GM06990 (cell line): ENCODE measurements around the gene SLC35A2.
A peak's percentile ranks its signal among the peaks of the same experiment; 100 is the strongest.

Experiments
- DNase-seq: peaks from one replicate; pipeline ENCODE4 v3.0.0-alpha.2; 2011; ENCODE audit not compliant: insufficient read length; ENCODE audit errors: extremely low read depth
- H3K27me3 ChIP-seq: replicated peaks from 2 replicates; pipeline ENCODE4 v1.6.0; 2011; ENCODE audit warnings: low read length; ENCODE audit not compliant: control insufficient read depth, insufficient read depth
- H3K36me3 ChIP-seq: 2 replicates; pipeline ENCODE4 v1.5.1; 2011; ENCODE audit warnings: low read length; ENCODE audit not compliant: control insufficient read depth, insufficient read depth
- H3K4me3 ChIP-seq: replicated peaks from 2 replicates; pipeline ENCODE4 v1.5.1; 2011; ENCODE audit warnings: low read depth, mild to moderate bottlenecking, control low read depth, low read length
- TF ChIP-seq, protein P1 (sequence below): IDR thresholded peaks from 2 replicates; pipeline ENCODE4 v1.5.1; 2011; ENCODE audit warnings: low read length, control low read depth, mild to moderate bottlenecking, inconsistent platforms; ENCODE audit not compliant: insufficient read depth, poor library complexity, severe bottlenecking

The SLC35A2 gene

DNA sequence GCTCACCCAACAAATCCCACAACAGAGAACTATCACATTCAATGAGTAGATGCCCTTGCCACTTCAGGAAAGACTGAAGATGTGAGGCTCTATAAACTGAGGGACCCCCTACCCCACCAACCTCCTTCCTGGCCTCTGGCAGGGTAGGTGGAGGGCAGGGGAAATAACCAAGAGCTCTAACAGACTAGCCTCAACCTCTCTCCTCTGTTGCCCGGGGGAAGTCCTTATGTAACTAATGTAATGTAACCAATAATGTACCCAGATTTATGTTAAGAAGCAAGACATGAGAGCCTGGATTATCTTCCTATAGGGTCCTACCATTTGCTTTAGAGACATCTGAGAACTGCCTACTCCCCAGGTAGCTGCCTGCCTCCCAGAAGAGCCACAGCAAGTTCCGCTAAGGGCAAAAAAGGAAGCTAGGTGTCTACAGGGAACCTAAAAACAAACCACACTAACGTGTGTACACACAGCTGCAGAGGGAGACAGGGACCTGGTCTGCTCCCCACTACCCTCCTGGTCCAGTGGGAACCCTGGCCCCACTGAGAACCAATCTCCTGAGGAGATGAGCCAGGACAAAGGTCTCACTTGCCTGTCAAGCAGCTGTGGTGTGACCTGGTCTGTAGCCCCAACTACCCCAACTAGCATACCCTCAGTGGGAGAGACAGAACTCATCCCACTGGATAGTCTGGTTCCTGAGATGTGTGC is 28.2 kb upstream of the SLC35A2 start:
- Histone ChIP-seq H3K4me3 (no peak overlapping the region), H3K36me3 (no peaks in the 10 kb centered on the region; the same call in 1 of the 2 replicates)

DNA sequence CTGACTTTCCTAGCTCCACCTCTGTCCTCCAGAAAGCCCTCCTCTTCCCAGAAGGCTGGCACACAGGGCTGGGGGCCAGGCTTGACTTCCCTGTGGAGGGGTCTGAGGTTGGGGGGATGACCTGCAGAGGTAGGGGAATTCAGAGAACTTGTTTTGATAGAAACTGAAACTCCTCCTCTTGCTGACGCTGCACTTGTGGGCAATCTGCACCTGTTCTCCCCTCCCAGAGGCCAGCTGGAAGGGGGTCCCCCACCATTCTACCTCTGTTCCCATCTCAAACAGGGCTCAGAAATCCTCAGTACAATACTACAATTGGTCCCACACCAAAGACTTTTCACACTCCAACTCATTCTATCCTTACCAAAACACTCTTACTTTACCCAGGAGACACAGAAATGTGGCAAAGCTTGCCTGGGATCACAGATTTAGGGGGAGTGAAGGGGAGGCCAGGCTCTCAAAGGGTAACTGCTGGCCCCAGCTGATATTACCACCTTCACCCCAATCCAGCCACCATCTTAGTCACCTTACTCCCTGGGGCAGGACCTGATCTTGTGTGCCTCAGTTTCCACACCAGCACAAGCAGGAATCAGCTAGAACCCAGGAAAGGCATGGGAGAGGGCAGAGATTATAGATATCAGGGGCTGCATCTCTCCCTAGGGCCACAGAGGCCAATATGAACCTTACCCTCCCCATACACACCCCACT is 27.4 kb upstream of the SLC35A2 start:
- TF ChIP-seq, protein P1, sequence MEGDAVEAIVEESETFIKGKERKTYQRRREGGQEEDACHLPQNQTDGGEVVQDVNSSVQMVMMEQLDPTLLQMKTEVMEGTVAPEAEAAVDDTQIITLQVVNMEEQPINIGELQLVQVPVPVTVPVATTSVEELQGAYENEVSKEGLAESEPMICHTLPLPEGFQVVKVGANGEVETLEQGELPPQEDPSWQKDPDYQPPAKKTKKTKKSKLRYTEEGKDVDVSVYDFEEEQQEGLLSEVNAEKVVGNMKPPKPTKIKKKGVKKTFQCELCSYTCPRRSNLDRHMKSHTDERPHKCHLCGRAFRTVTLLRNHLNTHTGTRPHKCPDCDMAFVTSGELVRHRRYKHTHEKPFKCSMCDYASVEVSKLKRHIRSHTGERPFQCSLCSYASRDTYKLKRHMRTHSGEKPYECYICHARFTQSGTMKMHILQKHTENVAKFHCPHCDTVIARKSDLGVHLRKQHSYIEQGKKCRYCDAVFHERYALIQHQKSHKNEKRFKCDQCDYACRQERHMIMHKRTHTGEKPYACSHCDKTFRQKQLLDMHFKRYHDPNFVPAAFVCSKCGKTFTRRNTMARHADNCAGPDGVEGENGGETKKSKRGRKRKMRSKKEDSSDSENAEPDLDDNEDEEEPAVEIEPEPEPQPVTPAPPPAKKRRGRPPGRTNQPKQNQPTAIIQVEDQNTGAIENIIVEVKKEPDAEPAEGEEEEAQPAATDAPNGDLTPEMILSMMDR: no peak
- peak; percentile 70 for DNase-seq
- Histone ChIP-seq H3K36me3 (peaks cover 3% of the 10 kb centered on the region), H3K4me3 (no peak overlapping the region), H3K27me3 (no peaks in the 10 kb centered on the region)

More for the DNA sequence above, 28.2 kb upstream of the SLC35A2 start:
- peak; percentile 41 for DNase-seq
- H3K27me3 ChIP-seq: no peaks in the 10 kb centered on the region
- TF ChIP-seq, protein P1: no peak

DNA sequence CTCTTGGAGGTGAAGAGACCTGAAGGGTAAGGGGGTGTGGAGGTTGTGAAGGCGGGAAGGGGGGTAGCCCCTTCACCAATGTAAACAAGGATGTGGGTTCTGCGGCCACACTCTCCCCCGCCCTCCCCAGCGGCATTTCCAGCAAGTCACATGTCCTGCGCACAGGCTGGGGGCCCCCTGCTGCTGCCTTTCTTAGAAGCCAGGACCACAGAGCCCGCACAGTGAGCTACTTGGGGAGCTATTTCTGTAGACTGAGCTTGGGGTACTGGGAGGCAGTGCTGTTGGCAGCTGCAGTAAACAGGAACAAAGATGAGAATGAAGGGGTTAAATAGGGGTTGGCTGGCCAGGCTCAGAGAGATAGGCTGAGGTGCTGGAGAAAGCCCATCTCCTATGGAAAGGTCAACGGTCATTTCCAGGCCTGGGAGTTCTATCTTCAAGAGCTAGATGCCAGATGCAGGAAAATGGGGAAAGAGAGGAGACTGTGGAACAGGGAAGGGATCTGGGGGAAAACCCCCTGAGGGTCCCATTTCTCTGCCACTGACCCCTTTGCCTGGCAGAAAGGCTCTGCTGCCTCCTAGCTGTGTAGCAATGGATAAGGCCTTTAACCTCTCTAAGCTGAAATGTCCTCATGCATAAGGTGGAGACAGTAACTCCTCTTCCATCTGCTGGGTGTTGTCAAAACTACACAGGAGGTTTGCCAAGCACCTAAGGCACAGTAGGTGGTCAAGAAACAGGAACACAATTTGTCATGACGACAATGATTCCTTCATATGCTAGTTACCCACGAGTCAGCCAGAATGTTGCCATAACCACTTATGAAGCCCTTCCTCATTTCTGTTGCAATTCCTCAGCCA is 25.8 kb upstream of the SLC35A2 start:
- Histone ChIP-seq H3K27me3 (no peaks in the 10 kb centered on the region), H3K36me3 (peaks cover 3% of the 10 kb centered on the region), H3K4me3 (peak overlapping the region; percentile 2; the same call in 1 of the 2 replicates)
- TF ChIP-seq, protein P1: peak; percentile 56
- peak; percentile 86 for DNase-seq

DNA sequence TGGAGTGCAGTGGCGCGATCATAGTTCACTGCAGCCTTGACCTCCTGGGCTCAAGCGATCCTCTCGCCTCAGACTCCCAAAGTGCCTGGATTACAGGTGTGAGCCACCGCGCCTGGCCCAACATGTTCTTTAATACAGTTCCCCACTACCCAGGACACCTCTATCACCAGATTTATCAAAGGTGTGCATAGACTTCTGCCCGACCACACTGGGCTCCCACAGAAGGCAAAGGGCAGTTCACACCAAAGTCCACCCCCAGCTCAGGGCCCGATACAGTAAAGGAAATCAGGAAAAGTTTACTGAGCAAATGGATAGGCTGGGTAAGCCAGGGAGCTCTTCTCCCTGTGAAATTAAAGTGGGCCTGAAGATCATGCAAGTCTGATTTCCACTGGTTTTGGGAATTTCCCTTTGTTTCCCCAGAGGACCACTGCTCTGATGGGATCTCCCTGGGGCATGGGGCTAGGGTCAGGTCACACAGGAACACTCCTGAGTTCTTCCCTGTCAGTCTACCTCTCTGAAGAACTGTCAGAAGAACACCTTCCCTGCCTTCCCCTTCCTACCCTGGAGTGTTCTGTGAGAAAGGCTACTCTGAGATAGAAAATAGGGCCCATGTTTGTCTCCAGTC is 25.1 kb upstream of the SLC35A2 start:
- DNase-seq: no peak
- TF ChIP-seq, protein P1: no peak
- Histone ChIP-seq H3K36me3 (peaks cover 3% of the 10 kb centered on the region), H3K4me3 (no peak overlapping the region), H3K27me3 (no peaks in the 10 kb centered on the region)

DNA sequence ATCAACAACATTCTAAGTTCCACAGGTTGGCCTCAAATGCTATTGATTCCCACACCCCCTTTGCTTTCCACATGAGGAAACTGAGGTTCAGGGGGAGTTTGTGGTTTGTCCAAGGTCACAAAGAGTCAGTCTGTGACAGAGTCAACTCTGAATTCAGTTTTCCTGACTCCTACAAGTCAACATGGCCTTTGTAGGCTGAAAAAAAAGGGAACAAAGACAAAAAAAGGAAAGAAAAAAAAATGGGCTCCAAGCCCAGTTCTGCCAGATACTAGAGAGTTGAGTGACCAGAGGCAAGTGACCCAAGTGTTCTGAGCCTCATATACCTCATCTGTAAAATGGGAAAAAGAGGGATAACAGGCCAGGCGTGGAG is 23.8 kb upstream of the SLC35A2 start:
- Histone ChIP-seq H3K36me3 (peaks cover 3% of the 10 kb centered on the region), H3K27me3 (no peaks in the 10 kb centered on the region), H3K4me3 (no peak overlapping the region)
- TF ChIP-seq, protein P1: no peak
- no peak for DNase-seq
